Vagina (tissue), 2 donors: ENCODE measurements around the gene RHBDL3.

Experiments
- CTCF ChIP-seq, 3 experiments: fragments of 450-650 bp in 2 of 3; fragments of 200-600 bp in 1 of 3; sonication (generic) in 1 of 3; IDR thresholded peaks; one replicate each; pipeline ENCODE4 v1.5.1; 2017 to 2019; ENCODE audit warnings: antibody characterized with exemption in 3 of 3, mild to moderate bottlenecking in 2 of 3, moderate library complexity in 2 of 3
- POLR2A ChIP-seq, 2 donors: fragments of 450-650 bp; IDR thresholded peaks; one replicate each; pipeline ENCODE4 v1.6.1; 2017; ENCODE audit warnings: antibody characterized with exemption in 2 of 2, mild to moderate bottlenecking in 2 of 2, moderate library complexity in 2 of 2

- TF ChIP-seq CTCF (IDR thresholded peaks at IDR 0.05) (no peak), POLR2A (IDR thresholded peaks at IDR 0.05) (no peak)
These were observed 9.7 kb downstream of the RHBDL3 start for GRCh38 chr17:32275060-32276042.
